SK-N-SH (cell line): ENCODE data around the gene TAF1D. TPM values are rescaled to one million over a fixed set of nuclear protein-coding genes. Genes with fewer than 3 reads are reported as not detected.

ENCODE experiments used
- CTCF ChIA-PET: fragments of 300-600, 350-600 bp; formaldehyde crosslinking; extraction: SDS; loops from one replicate; lab custom pipeline; 2021; lab: Yijun Ruan, JAX
- POLR2A ChIA-PET: fragments of 350-600 bp; sonication (Branson Sonifier 250); formaldehyde crosslinking; extraction: SDS; loops from one replicate; lab custom pipeline; 2020; ENCODE audit warnings: antibody characterized with exemption, inconsistent platforms; lab: Yijun Ruan, JAX
- DNase-seq: peaks from one replicate; pipeline ENCODE4 v3.0.0; 2012
- H2AFZ ChIP-seq: fragments of 200-600 bp; sonication (generic); 2 replicates; pipeline ENCODE4 v1.8.1; 2016; ENCODE audit warnings: antibody characterized with exemption, mild to moderate bottlenecking, low read depth
- H3F3A ChIP-seq: fragments of 200-600 bp; sonication (generic); replicated peaks from 2 replicates; pipeline ENCODE3; 2016; ENCODE audit warnings: antibody characterized with exemption, mild to moderate bottlenecking; ENCODE audit not compliant: insufficient read depth
- H3K27ac ChIP-seq, 2 experiments: fragments of 200-500 bp in 1 of 2; fragments of 200-600 bp in 1 of 2; sonication (Bioruptor generic) in 1 of 2; sonication (generic), shearing (Covaris generic) in 1 of 2; 2 replicates each; pipeline versions ENCODE4 v1.5.1 to v1.6.1; 2014 to 2016; ENCODE audit warnings: low read depth in 2 of 2, inconsistent platforms in 1 of 2, low read length in 1 of 2, mild to moderate bottlenecking in 1 of 2, mixed read lengths in 1 of 2
- H3K27me3 ChIP-seq: fragments of 200-600 bp; sonication (generic), shearing (Covaris generic); 2 replicates; pipeline ENCODE4 v1.6.1; 2016; ENCODE audit warnings: mixed run types; ENCODE audit not compliant: insufficient read depth
- H3K36me3 ChIP-seq, 2 experiments: fragments of 200-500 bp in 1 of 2; fragments of 200-600 bp in 1 of 2; sonication (Bioruptor generic) in 1 of 2; sonication (generic) in 1 of 2; replicated peaks in 1 of 2; 2 replicates each; pipeline versions ENCODE3 to v1.5.1; 2014 to 2016; ENCODE audit warnings: low read length in 1 of 2, mild to moderate bottlenecking in 1 of 2; ENCODE audit not compliant: insufficient read depth in 2 of 2, control insufficient read depth in 1 of 2
- H3K4me1 ChIP-seq, 2 experiments: fragments of 200-500 bp in 1 of 2; fragments of 200-600 bp in 1 of 2; sonication (Bioruptor generic) in 1 of 2; sonication (generic), shearing (Covaris generic) in 1 of 2; 2 replicates each; pipeline versions ENCODE4 v1.5.1 to v1.6.1; 2014 to 2016; ENCODE audit warnings: low read depth in 1 of 2, low read length in 1 of 2, mixed run types in 1 of 2; ENCODE audit not compliant: insufficient read depth in 2 of 2, control insufficient read depth in 1 of 2
- H3K4me2 ChIP-seq: fragments of 200-600 bp; sonication (generic), shearing (Covaris generic); 2 replicates; pipeline ENCODE4 v1.6.1; 2017; ENCODE audit warnings: mixed run types
- H3K4me3 ChIP-seq, 2 experiments: fragments of 200-500 bp in 1 of 2; fragments of 200-600 bp in 1 of 2; sonication (Bioruptor generic) in 1 of 2; sonication (generic), shearing (Covaris generic) in 1 of 2; 2 replicates each; pipeline versions ENCODE4 v1.5.1 to v1.8.1; 2014 to 2016; ENCODE audit warnings: low read depth in 2 of 2, inconsistent platforms in 1 of 2, low read length in 1 of 2, mild to moderate bottlenecking in 1 of 2, mixed read lengths in 1 of 2, moderate library complexity in 1 of 2
- H3K79me2 ChIP-seq: fragments of 200-600 bp; sonication (generic); 2 replicates; pipeline ENCODE4 v1.8.1; 2017; ENCODE audit warnings: mild to moderate bottlenecking; ENCODE audit not compliant: insufficient read depth
- H3K9ac ChIP-seq: fragments of 200-600 bp; sonication (generic); 2 replicates; pipeline ENCODE4 v1.6.1; 2017; ENCODE audit warnings: mixed run types
- H3K9me2 ChIP-seq: fragments of 200-600 bp; sonication (generic); 2 replicates; pipeline ENCODE4 v1.6.1; 2017; ENCODE audit warnings: mixed run types
- H3K9me3 ChIP-seq: fragments of 200-600 bp; sonication (generic); 2 replicates; pipeline ENCODE4 v1.6.1; 2017; ENCODE audit warnings: mixed run types, mild to moderate bottlenecking, moderate library complexity
- H4K20me1 ChIP-seq: fragments of 200-600 bp; sonication (generic); 2 replicates; pipeline ENCODE4 v1.6.1; 2017; ENCODE audit warnings: mild to moderate bottlenecking, mixed run types; ENCODE audit not compliant: insufficient read depth
- EZH2phosphoT487 ChIP-seq: fragments of 200-600 bp; sonication (generic); IDR thresholded peaks from 2 replicates; pipeline ENCODE4 v1.6.1; 2017; ENCODE audit warnings: low read depth, mixed run types, mild to moderate bottlenecking, antibody characterized with exemption, moderate library complexity, borderline replicate concordance
- FOXM1 ChIP-seq: IDR thresholded peaks from 2 replicates; pipeline ENCODE4 v1.4.0; 2012; ENCODE audit warnings: low read depth, mild to moderate bottlenecking
- GABPA ChIP-seq: IDR thresholded peaks from 2 replicates; pipeline ENCODE4 v1.4.0; 2012; ENCODE audit warnings: low read depth, mild to moderate bottlenecking
- JUND ChIP-seq: IDR thresholded peaks from 2 replicates; pipeline ENCODE4 v1.4.0; 2012
- RFX5 ChIP-seq: IDR thresholded peaks from 2 replicates; pipeline ENCODE4 v1.6.1; 2012; ENCODE audit warnings: mild to moderate bottlenecking, improper control_type of control experiment, low read length
- RXRA ChIP-seq: IDR thresholded peaks from 2 replicates; pipeline ENCODE4 v1.4.0; 2012; ENCODE audit warnings: low read depth, mild to moderate bottlenecking, borderline replicate concordance
- SMC3 ChIP-seq: IDR thresholded peaks from 2 replicates; pipeline ENCODE4 v1.6.1; 2012; ENCODE audit warnings: low read depth, low read length, improper control_type of control experiment
- TAF1 ChIP-seq: IDR thresholded peaks from 2 replicates; pipeline ENCODE4 v1.6.1; 2012; ENCODE audit warnings: low read depth, mild to moderate bottlenecking, low read length, moderate library complexity, borderline replicate concordance
- TEAD4 ChIP-seq: IDR thresholded peaks from 2 replicates; pipeline ENCODE4 v1.4.0; 2012; ENCODE audit warnings: mild to moderate bottlenecking, borderline replicate concordance; ENCODE audit not compliant: insufficient read depth
- WGBS: methylation state at CpG from one replicate; pipeline ENCODE4 v1.1.6; 2017; ENCODE audit warnings: low lambda C conversion rate; 5-methylcytosine and 5-hydroxymethylcytosine counted together
- polyA plus RNA-seq, 3 experiments: library from polyadenylated mRNA; depleted of rRNA; stranded (reverse); fragments of >200 nt; gene quantifications; 2 replicates each; pipeline ENCODE4 v1.2.3, GENCODE V29; 2012
- TF ChIP-seq, protein P1 (sequence below): IDR thresholded peaks from 2 replicates; pipeline ENCODE4 v1.4.0; 2012; ENCODE audit warnings: low read depth, borderline replicate concordance
- TF ChIP-seq, protein P2 (sequence below): IDR thresholded peaks from 2 replicates; pipeline ENCODE4 v1.4.0; 2012; ENCODE audit warnings: low read depth, borderline replicate concordance
- TF ChIP-seq, protein P3 (sequence below): IDR thresholded peaks from 2 replicates; pipeline ENCODE4 v1.6.1; 2012; ENCODE audit warnings: mild to moderate bottlenecking, low read depth, low read length, moderate library complexity

The TAF1D gene
- polyA plus RNA-seq, 1 of the 3 experiments (the other 2 are of a cell fraction): 56.7 TPM

DNA sequence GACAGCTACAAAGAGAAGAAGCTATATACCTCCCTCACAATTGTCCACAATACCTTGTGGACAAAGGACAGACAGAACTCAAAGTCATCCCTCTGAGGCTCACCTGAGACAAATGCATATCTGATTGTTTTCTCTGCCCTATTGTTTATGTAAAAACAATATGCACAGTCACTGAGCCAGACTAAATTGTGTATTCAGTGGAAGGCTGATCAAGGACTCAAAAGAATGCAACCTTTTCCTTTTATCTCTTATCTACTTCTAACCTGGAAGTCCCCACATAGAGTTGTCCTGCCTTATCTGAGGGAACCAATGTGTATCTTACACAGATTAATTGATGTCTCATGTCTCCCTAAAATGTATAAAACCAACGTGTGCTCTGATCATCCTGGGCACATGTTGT, 28.9 kb upstream of the TAF1D start (continued):
- TF ChIP-seq, protein P1, sequence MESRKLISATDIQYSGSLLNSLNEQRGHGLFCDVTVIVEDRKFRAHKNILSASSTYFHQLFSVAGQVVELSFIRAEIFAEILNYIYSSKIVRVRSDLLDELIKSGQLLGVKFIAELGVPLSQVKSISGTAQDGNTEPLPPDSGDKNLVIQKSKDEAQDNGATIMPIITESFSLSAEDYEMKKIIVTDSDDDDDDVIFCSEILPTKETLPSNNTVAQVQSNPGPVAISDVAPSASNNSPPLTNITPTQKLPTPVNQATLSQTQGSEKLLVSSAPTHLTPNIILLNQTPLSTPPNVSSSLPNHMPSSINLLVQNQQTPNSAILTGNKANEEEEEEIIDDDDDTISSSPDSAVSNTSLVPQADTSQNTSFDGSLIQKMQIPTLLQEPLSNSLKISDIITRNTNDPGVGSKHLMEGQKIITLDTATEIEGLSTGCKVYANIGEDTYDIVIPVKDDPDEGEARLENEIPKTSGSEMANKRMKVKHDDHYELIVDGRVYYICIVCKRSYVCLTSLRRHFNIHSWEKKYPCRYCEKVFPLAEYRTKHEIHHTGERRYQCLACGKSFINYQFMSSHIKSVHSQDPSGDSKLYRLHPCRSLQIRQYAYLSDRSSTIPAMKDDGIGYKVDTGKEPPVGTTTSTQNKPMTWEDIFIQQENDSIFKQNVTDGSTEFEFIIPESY: no peak
- TF ChIP-seq JUND (no peak), RFX5 (no peak)

DNA sequence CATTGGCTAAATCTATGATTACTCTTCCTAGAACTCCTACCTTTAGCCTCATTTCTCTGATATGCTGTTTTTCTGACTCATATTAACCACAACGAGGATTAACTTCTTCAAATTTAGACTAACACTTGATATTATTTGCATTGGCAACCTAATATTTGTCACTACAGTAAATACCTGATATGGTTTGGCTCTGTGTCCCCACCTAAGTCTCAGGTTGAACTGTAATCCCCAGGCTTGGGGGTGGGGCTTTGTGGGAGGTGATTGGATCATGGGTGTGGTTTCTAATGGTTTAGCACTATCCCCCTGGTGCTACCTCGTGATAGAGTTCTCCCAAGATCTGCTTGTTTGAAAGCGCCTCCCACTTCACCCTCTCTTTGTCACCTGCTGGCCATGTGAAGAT, 25.7 kb upstream of the TAF1D start:
- CTCF ChIA-PET: no interaction called here
- Histone ChIP-seq H4K20me1 (no peaks in the 10 kb centered on the region), H2AFZ (no peak overlapping the region), H3K9ac (no peak overlapping the region), H3K36me3 (peaks cover under 1 to 2% of the 10 kb centered on the region in 2 experiments), H3K27me3 (no peaks in the 10 kb centered on the region), H3K4me1 (no peaks in the 10 kb centered on the region), H3K4me3 (no peak overlapping the region), H3K27ac (no peak overlapping the region), H3K4me2 (no peak overlapping the region), H3F3A (no peaks in the 10 kb centered on the region), H3K9me3 (no peaks in the 10 kb centered on the region), H3K9me2 (no peaks in the 10 kb centered on the region), H3K79me2 (no peaks in the 10 kb centered on the region)
- POLR2A ChIA-PET: no interaction called here
- WGBS: 86% methylated on average over 3 of the region's 3 CpGs
- TF ChIP-seq TEAD4 (no peak), GABPA (no peak), TAF1 (no peak), RXRA (no peak), FOXM1 (no peak), EZH2phosphoT487 (no peak), SMC3 (no peak), JUND (no peak)
- TF ChIP-seq, protein P2, sequence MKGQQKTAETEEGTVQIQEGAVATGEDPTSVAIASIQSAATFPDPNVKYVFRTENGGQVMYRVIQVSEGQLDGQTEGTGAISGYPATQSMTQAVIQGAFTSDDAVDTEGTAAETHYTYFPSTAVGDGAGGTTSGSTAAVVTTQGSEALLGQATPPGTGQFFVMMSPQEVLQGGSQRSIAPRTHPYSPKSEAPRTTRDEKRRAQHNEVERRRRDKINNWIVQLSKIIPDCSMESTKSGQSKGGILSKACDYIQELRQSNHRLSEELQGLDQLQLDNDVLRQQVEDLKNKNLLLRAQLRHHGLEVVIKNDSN: no peak
- TF ChIP-seq, protein P3, sequence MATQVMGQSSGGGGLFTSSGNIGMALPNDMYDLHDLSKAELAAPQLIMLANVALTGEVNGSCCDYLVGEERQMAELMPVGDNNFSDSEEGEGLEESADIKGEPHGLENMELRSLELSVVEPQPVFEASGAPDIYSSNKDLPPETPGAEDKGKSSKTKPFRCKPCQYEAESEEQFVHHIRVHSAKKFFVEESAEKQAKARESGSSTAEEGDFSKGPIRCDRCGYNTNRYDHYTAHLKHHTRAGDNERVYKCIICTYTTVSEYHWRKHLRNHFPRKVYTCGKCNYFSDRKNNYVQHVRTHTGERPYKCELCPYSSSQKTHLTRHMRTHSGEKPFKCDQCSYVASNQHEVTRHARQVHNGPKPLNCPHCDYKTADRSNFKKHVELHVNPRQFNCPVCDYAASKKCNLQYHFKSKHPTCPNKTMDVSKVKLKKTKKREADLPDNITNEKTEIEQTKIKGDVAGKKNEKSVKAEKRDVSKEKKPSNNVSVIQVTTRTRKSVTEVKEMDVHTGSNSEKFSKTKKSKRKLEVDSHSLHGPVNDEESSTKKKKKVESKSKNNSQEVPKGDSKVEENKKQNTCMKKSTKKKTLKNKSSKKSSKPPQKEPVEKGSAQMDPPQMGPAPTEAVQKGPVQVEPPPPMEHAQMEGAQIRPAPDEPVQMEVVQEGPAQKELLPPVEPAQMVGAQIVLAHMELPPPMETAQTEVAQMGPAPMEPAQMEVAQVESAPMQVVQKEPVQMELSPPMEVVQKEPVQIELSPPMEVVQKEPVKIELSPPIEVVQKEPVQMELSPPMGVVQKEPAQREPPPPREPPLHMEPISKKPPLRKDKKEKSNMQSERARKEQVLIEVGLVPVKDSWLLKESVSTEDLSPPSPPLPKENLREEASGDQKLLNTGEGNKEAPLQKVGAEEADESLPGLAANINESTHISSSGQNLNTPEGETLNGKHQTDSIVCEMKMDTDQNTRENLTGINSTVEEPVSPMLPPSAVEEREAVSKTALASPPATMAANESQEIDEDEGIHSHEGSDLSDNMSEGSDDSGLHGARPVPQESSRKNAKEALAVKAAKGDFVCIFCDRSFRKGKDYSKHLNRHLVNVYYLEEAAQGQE: no peak
- no peak for DNase-seq
